Smooth muscle cell (in vitro differentiated cells): ENCODE data around the gene ASCC3. TPM values are rescaled to one million over a fixed set of nuclear protein-coding genes. Genes with fewer than 3 reads are reported as not detected.
A peak's percentile ranks its signal among the peaks of the same experiment; 100 is the strongest.

Experiments used
- DNase-seq: peaks from one replicate; lab custom pipeline; 2025; ENCODE audit not compliant: unreplicated experiment; lab: John Stamatoyannopoulos, UW
- H2AFZ ChIP-seq: fragments of 200-600 bp; sonication (generic); 2 replicates; pipeline ENCODE4 v1.6.0; 2016; ENCODE audit warnings: antibody characterized with exemption, low read depth, mild to moderate bottlenecking
- H3F3A ChIP-seq: fragments of 200-600 bp; sonication (generic); 2 replicates; pipeline ENCODE4 v1.6.0; 2017; ENCODE audit warnings: antibody characterized with exemption, low read depth
- H3K27ac ChIP-seq: fragments of 200-600 bp; sonication (generic); 2 replicates; pipeline ENCODE4 v1.5.1; 2016; ENCODE audit warnings: low read depth, mild to moderate bottlenecking
- H3K27me3 ChIP-seq: fragments of 200-600 bp; sonication (generic); 2 replicates; pipeline ENCODE4 v1.6.1; 2016; ENCODE audit warnings: low read depth, mild to moderate bottlenecking
- H3K36me3 ChIP-seq: fragments of 200-600 bp; sonication (generic); 2 replicates; pipeline ENCODE4 v1.5.1; 2016; ENCODE audit warnings: low read depth
- H3K4me1 ChIP-seq: fragments of 200-600 bp; sonication (generic); 2 replicates; pipeline ENCODE4 v1.5.1; 2016; ENCODE audit warnings: low read depth
- H3K4me2 ChIP-seq: fragments of 200-600 bp; sonication (generic); 2 replicates; pipeline ENCODE4 v1.6.0; 2016; ENCODE audit warnings: mild to moderate bottlenecking
- H3K4me3 ChIP-seq: fragments of 200-600 bp; sonication (generic); 2 replicates; pipeline ENCODE4 v1.5.1; 2016; ENCODE audit warnings: mild to moderate bottlenecking
- H3K79me2 ChIP-seq: fragments of 200-600 bp; sonication (generic); 2 replicates; pipeline ENCODE4 v1.6.0; 2016; ENCODE audit warnings: low read depth, mild to moderate bottlenecking
- H3K9ac ChIP-seq: fragments of 200-600 bp; sonication (generic); 2 replicates; pipeline ENCODE4 v1.6.0; 2016; ENCODE audit warnings: low read depth
- H3K9me3 ChIP-seq: fragments of 200-600 bp; sonication (generic); replicated peaks from 2 replicates; pipeline ENCODE4 v1.5.1; 2016; ENCODE audit warnings: low read depth
- H4K20me1 ChIP-seq: fragments of 200-600 bp; sonication (generic); 2 replicates; pipeline ENCODE4 v1.6.0; 2016; ENCODE audit warnings: low read depth
- CTCF ChIP-seq: fragments of 200-600 bp; sonication (generic); IDR thresholded peaks from 2 replicates; pipeline ENCODE4 v1.5.1; 2017; ENCODE audit warnings: borderline replicate concordance, mild to moderate bottlenecking, antibody characterized with exemption; ENCODE audit not compliant: insufficient read depth, poor library complexity, severe bottlenecking
- WGBS: methylation state at CpG from one replicate; pipeline ENCODE4 v1.1.7; 2016; ENCODE audit warnings: low lambda C conversion rate; 5-methylcytosine and 5-hydroxymethylcytosine counted together
- polyA plus RNA-seq: library from polyadenylated mRNA; unstranded; fragments of >200 nt; fragmentation: Nextera tagmentation; extraction: Ambion mirVana; gene quantifications from 2 replicates; pipeline ENCODE4 v1.2.1, GENCODE V29; 2016
- total RNA-seq: library from RNA; depleted of rRNA; stranded (reverse); fragments of >200 nt; gene quantifications from 2 replicates; pipeline ENCODE4 v1.2.3, GENCODE V29; 2014

The ASCC3 gene
- total and polyA plus RNA-seq, 2 experiments from 2014 or later, result 59.0 to 116 TPM

GRCh38 chr6:100724222-100724621 is 156.9 kb downstream of the ASCC3 start:
- no peak overlapping the region for H2AFZ ChIP-seq
- H4K20me1 ChIP-seq, result peaks cover 40% of the 10 kb centered on the region
- H3K4me1 ChIP-seq, result no peaks in the 10 kb centered on the region
- H3K27ac ChIP-seq, result no peak overlapping the region
- 67% methylated on average over 1 of the region's 1 CpG for WGBS
- no peak overlapping the region for H3K9ac ChIP-seq
- DNase-seq, result no peak
- no peak overlapping the region for H3K4me3 ChIP-seq
- peaks cover 11% of the 10 kb centered on the region for H3K36me3 ChIP-seq
- TF ChIP-seq CTCF, result no peak
- no peaks in the 10 kb centered on the region for H3K27me3 ChIP-seq
- H3F3A ChIP-seq, result peaks cover 4% of the 10 kb centered on the region
- no peak overlapping the region for H3K4me2 ChIP-seq
- no peaks in the 10 kb centered on the region for H3K9me3 ChIP-seq
- peaks cover 3% of the 10 kb centered on the region for H3K79me2 ChIP-seq

DNA sequence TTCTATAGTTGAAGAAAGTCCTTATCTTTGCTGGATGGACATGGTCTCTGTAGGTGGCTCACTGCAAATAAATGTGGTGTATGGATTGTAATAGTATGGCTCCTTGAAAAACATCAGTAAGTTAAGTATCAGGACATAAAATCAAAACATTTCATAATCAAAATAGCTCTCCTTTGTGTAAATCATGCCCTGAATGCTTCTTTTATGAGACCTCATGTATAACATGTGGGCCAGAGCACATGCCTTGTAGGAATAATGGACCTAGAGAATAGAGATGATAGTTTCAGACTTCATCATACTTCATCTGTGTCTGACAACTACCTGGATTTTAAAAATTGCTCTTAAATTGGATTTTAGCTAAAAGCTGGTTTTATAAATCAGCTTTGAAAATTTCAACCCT is 159.9 kb downstream of the ASCC3 start:
- no peak overlapping the region for H3K4me2 ChIP-seq
- H3F3A ChIP-seq, result peaks cover 4% of the 10 kb centered on the region
- no peaks in the 10 kb centered on the region for H3K27me3 ChIP-seq
- H3K9me3 ChIP-seq, result no peaks in the 10 kb centered on the region
- no peaks in the 10 kb centered on the region for H3K4me1 ChIP-seq
- no peak for TF ChIP-seq CTCF
- H4K20me1 ChIP-seq, result peaks cover 28% of the 10 kb centered on the region
- no peak for DNase-seq
- peaks cover 3% of the 10 kb centered on the region for H3K79me2 ChIP-seq
- H2AFZ ChIP-seq, result no peak overlapping the region
- H3K27ac ChIP-seq, result no peak overlapping the region
- no peak overlapping the region for H3K9ac ChIP-seq
- peaks cover 16% of the 10 kb centered on the region for H3K36me3 ChIP-seq
- no peak overlapping the region for H3K4me3 ChIP-seq

DNA sequence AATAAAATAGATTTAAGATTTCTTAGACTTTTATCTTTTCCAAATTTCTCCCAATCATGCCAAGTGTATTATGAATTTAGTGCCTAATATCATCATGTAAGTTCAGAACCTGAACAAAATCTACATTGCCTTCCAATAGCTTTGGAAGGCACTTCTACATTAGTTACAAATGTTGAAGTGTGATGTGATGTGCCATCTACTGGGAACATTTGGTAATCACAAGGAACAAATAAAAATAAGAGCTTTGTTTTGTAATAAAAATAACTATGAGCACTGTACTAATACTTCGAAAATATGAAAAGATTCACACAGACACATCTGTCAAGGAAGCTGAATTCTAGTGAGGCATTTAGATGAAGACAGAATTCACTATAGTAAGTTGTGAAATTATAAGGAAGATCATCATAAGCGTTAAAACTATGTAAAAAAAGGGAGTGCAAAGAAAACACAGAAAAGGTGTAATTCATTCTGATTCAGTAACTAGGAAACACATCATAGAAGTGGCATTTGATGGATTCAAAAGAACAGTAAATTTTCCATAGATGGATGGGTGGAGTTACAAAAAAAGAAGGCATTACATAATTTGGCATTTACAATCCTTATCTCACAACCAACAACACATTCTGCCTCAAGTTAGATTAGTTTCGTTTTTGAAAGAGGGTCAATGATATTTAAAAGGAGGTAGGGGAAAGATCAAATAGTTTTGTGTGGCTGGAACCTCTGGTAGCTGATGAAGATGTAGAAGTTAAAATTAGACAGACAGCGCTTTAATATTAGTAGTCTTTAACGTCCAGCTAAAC is 161.0 kb downstream of the ASCC3 start:
- H3K9ac ChIP-seq, result no peak overlapping the region
- peaks cover 21% of the 10 kb centered on the region for H3K36me3 ChIP-seq
- H2AFZ ChIP-seq, result no peak overlapping the region
- no peak overlapping the region for H3K4me2 ChIP-seq
- DNase-seq, result no peak
- peaks cover 3% of the 10 kb centered on the region for H3K79me2 ChIP-seq
- no peak overlapping the region for H3K4me3 ChIP-seq
- H3K27ac ChIP-seq, result no peak overlapping the region
- peak; percentile 35 for TF ChIP-seq CTCF
- no peaks in the 10 kb centered on the region for H3K4me1 ChIP-seq
- H3K27me3 ChIP-seq, result no peaks in the 10 kb centered on the region
- peaks cover 21% of the 10 kb centered on the region for H4K20me1 ChIP-seq
- H3F3A ChIP-seq, result peaks cover 4% of the 10 kb centered on the region
- no peaks in the 10 kb centered on the region for H3K9me3 ChIP-seq
- 72% methylated on average over 5 of the region's 5 CpGs for WGBS

GRCh38 chr6:100712997-100713396 is 168.1 kb downstream of the ASCC3 start:
- H3K4me2 ChIP-seq, result no peak overlapping the region
- H3K36me3 ChIP-seq, result peaks cover 18% of the 10 kb centered on the region
- H4K20me1 ChIP-seq, result peaks cover 28% of the 10 kb centered on the region
- no peak overlapping the region for H2AFZ ChIP-seq
- H3K79me2 ChIP-seq, result no peaks in the 10 kb centered on the region
- no peaks in the 10 kb centered on the region for H3K4me1 ChIP-seq
- no peak for TF ChIP-seq CTCF
- no peaks in the 10 kb centered on the region for H3K9me3 ChIP-seq
- no peaks in the 10 kb centered on the region for H3K27me3 ChIP-seq
- no peak overlapping the region for H3K27ac ChIP-seq
- WGBS, result 98% methylated on average over 6 of the region's 6 CpGs
- no peaks in the 10 kb centered on the region for H3F3A ChIP-seq
- H3K4me3 ChIP-seq, result no peak overlapping the region
- DNase-seq, result no peak
- no peak overlapping the region for H3K9ac ChIP-seq
